ENCODE measurements around the gene EXOC4. TPM values are rescaled to one million over a fixed set of nuclear protein-coding genes. Genes with fewer than 3 reads are reported as not detected.

EXOC4 gene
- total and polyA plus RNA-seq, 2 donors from 2014 or later, result 22.8 to 78.7 TPM

DNA sequence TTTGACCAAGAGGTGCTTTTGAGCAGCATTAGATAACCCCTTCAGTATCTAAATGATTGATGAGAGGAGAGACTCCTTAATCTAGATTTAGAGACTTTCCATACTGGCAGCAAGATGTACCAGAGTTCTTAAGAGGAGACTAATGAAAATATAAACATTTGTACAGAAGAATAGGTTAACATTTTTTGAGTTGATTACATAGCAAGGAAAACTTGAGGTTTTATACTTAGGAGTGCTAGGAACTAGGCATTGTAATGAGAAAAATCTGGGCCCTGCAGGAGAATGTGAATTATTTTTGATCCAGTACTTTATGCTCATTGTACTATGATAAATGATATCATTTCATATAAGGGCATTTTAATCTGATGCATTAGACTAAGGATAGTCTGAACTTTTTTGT lies 261.7 kb downstream of the EXOC4 start:
- intact Hi-C loops (cut with DNase I), result no loop called here
- H3K9me3 ChIP-seq (ENCODE audit: control insufficient read depth in 2 of 3, insufficient read depth in 1 of 3, low read length in 3 of 3), result no peaks in the 10 kb centered on the region
- no peaks in the 10 kb centered on the region for H3K27me3 ChIP-seq (ENCODE audit: control insufficient read depth, insufficient read depth, low read length)
- FAIRE-seq (no peak), DNase-seq (no peak)
- H3K27ac ChIP-seq (ENCODE audit: low read depth in 2 of 2, low read length in 2 of 2), result no peak overlapping the region
- TF ChIP-seq, protein P1, sequence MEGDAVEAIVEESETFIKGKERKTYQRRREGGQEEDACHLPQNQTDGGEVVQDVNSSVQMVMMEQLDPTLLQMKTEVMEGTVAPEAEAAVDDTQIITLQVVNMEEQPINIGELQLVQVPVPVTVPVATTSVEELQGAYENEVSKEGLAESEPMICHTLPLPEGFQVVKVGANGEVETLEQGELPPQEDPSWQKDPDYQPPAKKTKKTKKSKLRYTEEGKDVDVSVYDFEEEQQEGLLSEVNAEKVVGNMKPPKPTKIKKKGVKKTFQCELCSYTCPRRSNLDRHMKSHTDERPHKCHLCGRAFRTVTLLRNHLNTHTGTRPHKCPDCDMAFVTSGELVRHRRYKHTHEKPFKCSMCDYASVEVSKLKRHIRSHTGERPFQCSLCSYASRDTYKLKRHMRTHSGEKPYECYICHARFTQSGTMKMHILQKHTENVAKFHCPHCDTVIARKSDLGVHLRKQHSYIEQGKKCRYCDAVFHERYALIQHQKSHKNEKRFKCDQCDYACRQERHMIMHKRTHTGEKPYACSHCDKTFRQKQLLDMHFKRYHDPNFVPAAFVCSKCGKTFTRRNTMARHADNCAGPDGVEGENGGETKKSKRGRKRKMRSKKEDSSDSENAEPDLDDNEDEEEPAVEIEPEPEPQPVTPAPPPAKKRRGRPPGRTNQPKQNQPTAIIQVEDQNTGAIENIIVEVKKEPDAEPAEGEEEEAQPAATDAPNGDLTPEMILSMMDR (IDR thresholded peaks at IDR 0.05; ENCODE audit: borderline replicate concordance, extremely low read depth, insufficient read depth), result no peak
- no peak overlapping the region for H3K4me3 ChIP-seq (ENCODE audit: low read length in 3 of 3)
- no peak overlapping the region for H3K9ac ChIP-seq (ENCODE audit: low read length in 3 of 3)
- H3K4me1 ChIP-seq (ENCODE audit: control insufficient read depth in 2 of 3, insufficient read depth in 2 of 3, low read depth in 1 of 3, low read length in 3 of 3), result no peaks in the 10 kb centered on the region
- H3K36me3 ChIP-seq (ENCODE audit: control insufficient read depth in 2 of 3, insufficient read depth in 3 of 3, low read length in 3 of 3), result no peaks in the 10 kb centered on the region

DNA sequence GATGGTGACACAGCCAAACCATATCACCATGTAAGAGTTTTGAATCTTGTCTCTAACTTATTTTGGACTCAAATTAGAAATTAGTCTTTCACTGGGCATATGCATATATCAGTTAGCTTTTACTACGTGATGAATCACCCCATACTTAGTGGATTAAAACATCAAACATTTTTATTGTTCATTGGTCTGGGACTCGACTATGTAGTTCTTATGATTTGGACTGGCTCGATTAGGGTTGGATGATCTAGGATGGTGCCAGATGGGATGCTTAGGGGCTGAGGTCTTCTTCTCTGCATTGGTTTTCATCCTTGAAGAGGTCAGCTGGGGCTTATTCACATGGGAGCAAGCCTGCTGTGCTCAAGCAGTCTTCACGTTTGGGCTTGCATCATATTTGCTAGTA lies 264.9 kb downstream of the EXOC4 start:
- TF ChIP-seq, protein P1 (IDR thresholded peaks at IDR 0.05; ENCODE audit: borderline replicate concordance, extremely low read depth, insufficient read depth), result no peak
- no peaks in the 10 kb centered on the region for H3K9me3 ChIP-seq (ENCODE audit: control insufficient read depth in 2 of 3, insufficient read depth in 1 of 3, low read length in 3 of 3)
- no peak overlapping the region for H3K27ac ChIP-seq (ENCODE audit: low read depth in 2 of 2, low read length in 2 of 2)
- FAIRE-seq (no peak), DNase-seq (no peak)
- H3K36me3 ChIP-seq (ENCODE audit: control insufficient read depth in 2 of 3, insufficient read depth in 3 of 3, low read length in 3 of 3), result no peaks in the 10 kb centered on the region
- no peak overlapping the region for H3K4me3 ChIP-seq (ENCODE audit: low read length in 3 of 3)
- no peaks in the 10 kb centered on the region for H3K27me3 ChIP-seq (ENCODE audit: control insufficient read depth, insufficient read depth, low read length)
- H3K9ac ChIP-seq (ENCODE audit: low read length in 3 of 3), result no peak overlapping the region
- intact Hi-C loops (cut with DNase I), result no loop called here
- H3K4me1 ChIP-seq (ENCODE audit: control insufficient read depth in 2 of 3, insufficient read depth in 2 of 3, low read depth in 1 of 3, low read length in 3 of 3), result no peaks in the 10 kb centered on the region

DNA sequence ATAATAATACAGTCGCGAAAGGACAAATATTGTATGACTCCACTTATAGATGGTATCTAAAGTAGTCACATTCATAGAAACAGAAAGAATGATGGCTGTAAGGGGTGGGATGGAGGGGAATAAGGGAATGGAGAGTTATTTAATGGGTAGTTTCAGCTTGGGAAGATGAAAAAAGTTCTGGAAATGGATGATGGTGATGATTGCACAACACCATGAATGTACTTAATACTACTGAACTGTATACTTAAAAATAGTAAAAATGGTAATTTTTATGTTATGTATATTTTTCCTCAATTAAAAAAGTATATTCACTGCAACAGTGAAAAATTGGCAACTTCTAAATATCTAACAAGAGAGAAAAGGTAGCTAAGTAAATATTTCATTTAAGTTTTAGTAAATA lies 265.8 kb downstream of the EXOC4 start:
- no peak for DNase-seq
- no peak for FAIRE-seq
- Histone ChIP-seq H3K27ac (ENCODE audit: low read depth in 2 of 2, low read length in 2 of 2) (no peak overlapping the region), H3K27me3 (ENCODE audit: control insufficient read depth, insufficient read depth, low read length) (no peaks in the 10 kb centered on the region), H3K4me3 (ENCODE audit: low read length in 3 of 3) (no peak overlapping the region), H3K9me3 (ENCODE audit: control insufficient read depth in 2 of 3, insufficient read depth in 1 of 3, low read length in 3 of 3) (no peaks in the 10 kb centered on the region), H3K36me3 (ENCODE audit: control insufficient read depth in 2 of 3, insufficient read depth in 3 of 3, low read length in 3 of 3) (no peaks in the 10 kb centered on the region), H3K9ac (ENCODE audit: low read length in 3 of 3) (no peak overlapping the region), H3K4me1 (ENCODE audit: control insufficient read depth in 2 of 3, insufficient read depth in 2 of 3, low read depth in 1 of 3, low read length in 3 of 3) (no peaks in the 10 kb centered on the region)
- intact Hi-C loops (cut with DNase I), result no loop called here
- TF ChIP-seq, protein P1 (IDR thresholded peaks at IDR 0.05; ENCODE audit: borderline replicate concordance, extremely low read depth, insufficient read depth), result no peak

DNA sequence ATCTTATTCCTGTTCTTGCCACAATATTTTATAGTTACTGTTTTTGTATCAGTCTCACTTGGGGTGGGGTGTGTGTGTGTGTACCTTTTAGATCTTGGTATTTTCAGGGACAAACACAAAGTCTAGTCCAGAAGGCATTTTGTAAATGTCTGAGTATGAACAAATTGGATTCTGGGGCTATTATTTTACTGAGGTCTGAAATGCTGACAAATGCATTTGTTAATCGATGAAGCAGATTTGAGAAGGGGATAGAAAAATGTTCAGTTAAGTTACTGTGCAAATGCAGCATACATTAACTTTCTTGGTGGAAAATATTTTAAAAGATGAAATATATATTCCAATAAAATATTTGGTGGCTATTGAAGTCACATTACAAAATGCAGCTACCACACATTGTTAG lies 267.4 kb downstream of the EXOC4 start:
- intact Hi-C loops (cut with DNase I), result no loop called here
- no peaks in the 10 kb centered on the region for H3K9me3 ChIP-seq (ENCODE audit: control insufficient read depth in 2 of 3, insufficient read depth in 1 of 3, low read length in 3 of 3)
- no peaks in the 10 kb centered on the region for H3K4me1 ChIP-seq (ENCODE audit: control insufficient read depth in 2 of 3, insufficient read depth in 2 of 3, low read depth in 1 of 3, low read length in 3 of 3)
- H3K27ac ChIP-seq (ENCODE audit: low read depth in 2 of 2, low read length in 2 of 2), result no peak overlapping the region
- H3K27me3 ChIP-seq (ENCODE audit: control insufficient read depth, insufficient read depth, low read length), result no peaks in the 10 kb centered on the region
- no peak overlapping the region for H3K9ac ChIP-seq (ENCODE audit: low read length in 3 of 3)
- H3K4me3 ChIP-seq (ENCODE audit: low read length in 3 of 3), result no peak overlapping the region
- FAIRE-seq (no peak), DNase-seq (no peak)
- TF ChIP-seq, protein P1 (IDR thresholded peaks at IDR 0.05; ENCODE audit: borderline replicate concordance, extremely low read depth, insufficient read depth), result no peak
- H3K36me3 ChIP-seq (ENCODE audit: control insufficient read depth in 2 of 3, insufficient read depth in 3 of 3, low read length in 3 of 3), result no peaks in the 10 kb centered on the region

Data from kidney (tissue), 14 donors.